HG03060 (cell line): Measurements from ENCODE around the gene ATP5MG.
A peak's percentile ranks its signal among the peaks of the same experiment; 100 is the strongest.
"Not testable (repeated sequence)": the region's sequence is repeated elsewhere in the genome, so short reads cannot be mapped to it uniquely, and the experiment has no call there.

Source experiments
- ATAC-seq: cut with Tn5 transposase; IDR thresholded peaks from one replicate; pipeline ENCODE4 v1.9.1; 2021; ENCODE audit warnings: low read depth, moderate number of reproducible peaks; ENCODE audit not compliant: unreplicated experiment

The ATP5MG gene

DNA sequence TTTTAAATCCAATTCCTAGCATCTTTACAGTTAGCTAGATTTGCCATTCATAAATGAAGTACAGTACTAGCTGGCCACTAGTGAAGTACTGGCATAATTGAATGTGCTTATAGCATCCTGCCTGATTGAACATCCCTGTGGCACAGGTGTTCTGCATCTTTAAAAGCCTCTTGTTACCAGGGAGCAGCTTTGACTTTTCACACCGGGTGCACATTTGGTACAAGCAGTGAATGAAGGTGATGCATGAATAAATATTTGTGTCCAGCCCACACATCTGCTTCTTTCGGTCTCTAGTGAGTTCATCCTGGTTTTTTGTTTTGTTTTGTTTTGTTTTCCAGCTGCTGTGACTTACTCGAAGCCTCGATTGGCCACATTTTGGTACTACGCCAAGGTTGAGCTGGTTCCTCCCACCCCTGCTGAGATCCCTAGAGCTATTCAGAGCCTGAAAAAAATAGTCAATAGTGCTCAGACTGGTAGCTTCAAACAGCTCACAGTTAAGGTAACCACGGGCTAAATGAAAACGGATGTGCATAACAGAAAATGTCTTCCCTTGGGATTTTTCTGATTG, 5.3 kb downstream of the ATP5MG start:
- ATAC-seq, result no peak

DNA sequence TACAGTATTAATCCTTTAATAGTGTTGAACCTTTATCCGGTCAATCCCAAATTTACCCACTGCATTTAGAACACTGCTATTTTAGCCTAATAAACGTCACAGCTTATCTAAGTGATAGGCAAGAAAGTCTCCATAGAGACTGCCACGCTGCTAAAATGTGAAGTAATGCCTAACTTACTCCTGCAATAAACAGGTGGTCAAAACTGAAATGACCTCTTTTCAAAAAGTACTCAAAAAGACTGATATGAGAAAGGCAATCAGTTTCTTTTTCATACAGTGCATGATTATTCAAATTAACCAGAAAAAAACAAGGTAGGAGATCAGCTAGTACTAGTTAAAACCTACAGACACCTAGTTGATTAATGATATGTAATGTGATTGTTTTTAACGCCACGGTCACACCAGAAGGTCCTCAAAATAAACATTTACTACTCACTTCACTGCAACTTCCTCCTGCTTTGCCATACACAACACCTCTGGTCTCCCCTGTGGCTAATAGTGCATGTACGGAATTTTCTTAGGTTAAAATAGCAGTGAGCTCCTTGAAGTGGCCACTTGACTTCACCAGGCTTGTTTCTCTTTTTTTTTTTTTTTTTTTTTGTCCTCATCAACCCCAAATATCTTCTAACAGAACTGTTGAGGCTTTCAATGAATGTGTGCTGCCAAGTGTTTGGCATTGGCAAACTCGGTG, 8.8 kb downstream of the ATP5MG start:
- no peak for ATAC-seq

DNA sequence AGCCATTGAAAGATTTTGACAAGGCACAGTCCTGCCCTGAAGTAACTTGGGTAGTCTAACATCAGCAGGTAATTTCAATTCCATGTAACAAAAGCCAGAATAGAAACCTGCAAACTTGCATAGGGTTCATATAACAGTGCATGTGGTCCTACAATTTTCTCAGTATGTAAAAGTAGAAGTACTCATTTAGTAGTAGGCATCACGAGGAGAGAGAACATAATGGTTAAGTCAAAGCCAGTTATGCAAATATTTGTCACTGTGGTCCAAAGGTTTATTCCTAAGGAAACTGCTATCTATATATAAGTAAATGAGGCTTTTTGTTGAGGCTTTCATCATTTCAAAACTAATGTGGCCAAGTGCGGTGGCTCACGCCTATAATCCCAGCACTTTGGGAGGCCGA, 10.1 kb downstream of the ATP5MG start:
- no peak for ATAC-seq

DNA sequence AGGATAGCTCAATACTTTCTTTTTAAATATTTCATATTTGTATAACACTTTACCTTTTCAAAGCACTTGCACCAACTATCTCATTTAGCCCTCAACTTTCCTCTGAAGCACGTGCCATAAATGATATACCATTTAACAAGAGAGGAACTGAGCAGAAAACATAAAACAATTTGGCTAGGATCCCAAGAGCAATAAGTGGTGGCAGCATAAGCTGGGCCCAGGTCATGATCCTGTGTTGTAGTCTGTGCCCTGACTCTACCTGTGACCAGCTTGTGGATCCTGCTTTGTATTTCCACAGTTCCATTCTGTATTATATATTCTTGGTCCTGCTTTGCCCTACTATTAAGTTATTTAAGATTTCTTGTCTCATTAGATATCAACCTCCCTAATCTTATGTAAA, 11.5 kb downstream of the ATP5MG start:
- ATAC-seq, result no peak

DNA sequence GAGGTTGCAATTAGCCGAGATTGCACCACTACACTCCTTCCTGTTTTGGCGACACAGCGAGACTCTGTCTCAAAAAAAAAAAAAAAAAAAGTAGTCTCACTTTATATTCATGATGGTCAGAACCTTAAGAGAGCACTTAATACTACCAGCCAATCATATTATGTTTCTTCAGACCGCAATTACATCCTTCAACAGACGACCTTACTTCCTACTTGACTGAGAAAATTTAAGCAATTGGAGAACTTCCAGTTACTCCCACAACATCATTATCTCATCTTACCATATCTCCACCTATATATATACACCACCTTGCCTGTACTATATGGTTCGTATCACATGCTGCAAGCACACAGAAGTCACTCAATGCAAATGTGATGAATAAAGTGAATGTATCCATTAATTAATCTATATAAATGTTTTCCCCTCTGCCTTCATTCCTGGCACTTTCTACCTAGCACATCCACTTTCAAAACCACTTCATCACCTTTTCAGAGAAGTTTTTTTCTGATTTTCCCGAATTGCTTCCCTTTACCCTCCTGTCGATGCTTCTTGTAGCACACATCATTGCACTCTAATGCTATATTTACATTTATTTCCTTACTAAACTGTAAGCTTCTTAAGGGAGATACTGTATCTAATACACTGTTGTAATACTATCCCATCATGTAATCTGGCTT, 13.8 kb downstream of the ATP5MG start:
- ATAC-seq, result no peak

DNA sequence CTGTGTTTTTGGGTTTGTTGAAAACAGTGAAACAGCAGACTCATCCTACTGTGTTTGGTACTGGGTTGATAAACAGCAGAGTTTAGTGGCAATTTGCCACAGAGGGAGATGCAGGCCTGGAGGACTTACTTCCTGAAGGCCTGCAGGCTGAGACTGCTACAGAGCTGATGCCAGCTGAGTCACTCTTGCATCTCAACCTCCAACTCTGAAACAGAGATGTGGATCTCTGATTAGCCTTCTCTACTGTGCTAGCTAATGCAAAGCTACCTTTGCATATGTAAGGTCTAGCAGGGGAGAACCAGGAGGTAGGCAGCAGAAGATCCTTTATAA, 14.3 kb downstream of the ATP5MG start:
- no peak for ATAC-seq

DNA sequence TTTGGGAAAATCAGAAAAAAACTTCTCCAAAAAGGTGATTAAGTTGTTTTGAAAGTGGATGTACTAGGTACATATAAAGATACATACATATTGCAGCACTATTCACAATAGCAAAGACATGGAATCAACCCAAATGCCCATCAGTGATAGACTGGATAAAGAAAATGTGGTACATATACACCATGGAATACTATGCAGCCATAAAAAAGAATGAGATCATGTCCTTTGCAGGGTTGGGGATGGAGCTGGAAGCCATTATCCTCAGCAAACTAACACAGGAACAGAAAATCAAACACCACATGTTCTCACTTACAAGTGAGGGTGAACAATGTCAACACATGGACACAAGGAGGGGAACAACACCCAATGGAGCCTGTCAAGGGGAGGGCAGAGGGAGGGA, 15.5 kb downstream of the ATP5MG start:
- ATAC-seq, result not testable (repeated sequence)

DNA sequence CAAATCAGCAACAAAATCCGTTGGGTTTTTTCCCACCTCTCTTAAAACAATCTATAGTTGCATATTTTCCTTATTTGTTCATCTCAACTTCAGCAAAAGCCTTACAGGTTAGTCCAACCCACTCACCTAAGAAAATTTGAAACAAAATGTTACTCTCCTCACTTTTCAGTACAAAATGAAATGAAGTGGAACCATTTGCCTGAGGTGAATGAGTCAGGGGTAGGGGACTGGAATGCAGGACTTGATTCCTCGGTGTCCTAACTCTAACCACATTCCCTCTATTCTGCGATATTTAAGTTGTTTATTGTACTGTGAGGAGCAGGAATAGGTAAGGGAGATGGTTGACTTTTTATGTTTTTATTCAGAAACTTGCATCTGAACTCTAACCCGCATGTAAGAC, 16.4 kb downstream of the ATP5MG start:
- ATAC-seq, result no peak

DNA sequence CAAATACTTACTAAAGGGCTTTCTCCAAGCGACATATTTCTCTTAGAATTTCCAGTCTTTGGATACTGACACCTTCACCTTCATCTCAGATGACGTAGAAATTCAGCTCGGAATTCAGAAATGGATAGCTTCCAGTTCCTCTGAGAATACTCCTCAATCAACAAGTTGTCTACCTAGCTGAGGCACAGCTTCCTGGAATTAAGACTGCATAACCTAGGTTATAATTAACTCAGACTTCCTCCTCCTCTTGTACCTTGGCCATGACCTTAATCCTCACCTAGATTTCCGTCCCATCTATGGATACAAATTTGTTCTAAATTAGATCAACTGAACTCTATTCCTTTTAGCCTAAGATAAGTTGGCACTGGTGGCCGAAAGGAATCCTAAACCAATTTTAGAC, 17.4 kb downstream of the ATP5MG start:
- no peak for ATAC-seq

DNA sequence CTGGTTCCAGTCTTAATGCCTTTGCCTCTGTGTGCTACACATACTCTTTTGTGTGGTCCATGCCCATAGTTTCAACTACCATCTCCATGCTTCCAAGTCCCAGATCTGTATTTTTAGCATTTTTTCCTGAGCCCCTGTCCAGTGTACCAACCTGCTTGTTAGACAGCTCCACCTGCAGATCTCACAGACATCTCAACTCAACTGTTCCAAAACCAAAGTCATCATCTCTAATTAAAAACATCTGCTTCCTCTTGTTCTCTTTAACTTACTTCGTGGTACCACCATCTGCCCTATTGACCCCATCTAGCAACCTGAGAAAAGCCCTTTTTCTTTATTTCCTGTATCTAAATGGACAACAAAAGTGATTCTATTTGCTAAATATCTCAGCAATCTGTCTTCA, 26.3 kb downstream of the ATP5MG start:
- ATAC-seq, result no peak

DNA sequence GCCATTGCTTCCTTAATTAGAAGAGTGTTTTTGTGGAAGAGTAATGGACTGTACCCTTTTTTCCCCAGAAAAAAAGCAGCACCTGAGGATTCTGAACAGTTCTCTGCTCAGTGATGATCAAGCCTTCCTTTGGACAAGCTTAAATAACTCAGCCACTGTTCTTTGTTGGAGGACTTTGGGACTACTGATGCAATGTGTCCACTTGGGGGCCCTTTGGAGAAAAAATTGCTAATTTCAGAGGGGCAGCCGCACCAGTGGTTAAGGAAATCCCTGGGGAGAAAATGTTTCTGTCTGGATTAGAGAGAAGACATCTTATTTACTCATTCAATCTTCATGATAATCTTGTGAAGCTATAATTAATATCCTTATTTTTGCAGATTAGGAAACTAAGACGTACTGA, 29.6 kb downstream of the ATP5MG start:
- ATAC-seq, result no peak

DNA sequence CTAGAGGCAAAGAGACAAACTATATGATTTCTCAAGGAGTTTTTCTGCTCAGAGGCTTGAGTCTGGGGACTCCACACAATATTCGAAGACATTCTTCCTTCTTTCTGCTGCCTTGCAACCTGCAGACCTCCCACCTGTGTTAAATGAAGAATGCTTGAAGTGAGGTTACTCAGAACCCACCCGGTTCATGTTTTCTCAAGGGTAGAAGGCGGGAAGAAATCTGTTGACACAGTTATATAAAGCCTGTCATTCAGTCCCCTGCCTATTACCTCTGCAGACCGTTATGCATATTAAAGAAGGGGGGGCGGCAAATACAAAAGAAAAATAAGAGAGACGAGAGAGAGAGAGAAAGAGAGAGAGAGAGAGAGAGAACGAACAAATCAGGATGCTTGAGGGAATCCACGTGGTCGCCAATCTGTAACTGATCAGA, 32.7 kb downstream of the ATP5MG start:
- no peak for ATAC-seq

DNA sequence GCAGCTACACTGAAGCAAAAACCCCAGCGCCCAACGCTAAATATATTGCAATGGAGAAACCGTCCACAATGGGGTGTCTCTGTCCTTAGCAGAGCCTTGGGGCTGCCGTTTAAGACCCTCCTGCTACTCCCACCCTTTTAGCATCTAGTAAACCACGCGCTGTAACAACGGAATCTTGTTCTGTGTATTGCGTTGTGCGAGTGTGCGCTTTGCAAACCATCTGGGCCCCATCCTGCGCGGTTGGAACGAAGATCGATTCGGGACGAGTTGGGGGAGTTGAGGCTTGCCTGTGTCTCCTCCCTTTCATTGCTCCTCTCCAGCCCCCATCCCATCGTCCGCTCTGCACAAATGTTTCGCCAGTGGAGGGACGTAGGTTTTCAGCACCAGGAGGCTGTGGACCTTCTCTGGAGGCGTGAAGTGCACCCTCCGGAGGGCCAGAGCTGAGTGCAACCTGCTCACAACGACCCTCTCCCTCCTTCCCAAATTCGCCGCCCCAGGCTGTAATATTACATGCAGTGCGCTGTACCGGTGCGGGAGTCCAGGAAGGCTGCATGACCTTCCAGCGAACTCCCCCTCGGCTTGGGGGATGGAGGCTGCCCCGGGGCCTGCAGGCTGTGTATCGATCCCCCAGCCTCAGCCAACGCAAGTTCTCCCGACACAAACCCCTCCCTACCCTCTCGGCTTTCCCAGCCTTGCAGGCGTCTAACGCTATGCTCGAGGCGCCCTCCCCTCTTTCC, 33.3 kb downstream of the ATP5MG start:
- no peak for ATAC-seq

DNA sequence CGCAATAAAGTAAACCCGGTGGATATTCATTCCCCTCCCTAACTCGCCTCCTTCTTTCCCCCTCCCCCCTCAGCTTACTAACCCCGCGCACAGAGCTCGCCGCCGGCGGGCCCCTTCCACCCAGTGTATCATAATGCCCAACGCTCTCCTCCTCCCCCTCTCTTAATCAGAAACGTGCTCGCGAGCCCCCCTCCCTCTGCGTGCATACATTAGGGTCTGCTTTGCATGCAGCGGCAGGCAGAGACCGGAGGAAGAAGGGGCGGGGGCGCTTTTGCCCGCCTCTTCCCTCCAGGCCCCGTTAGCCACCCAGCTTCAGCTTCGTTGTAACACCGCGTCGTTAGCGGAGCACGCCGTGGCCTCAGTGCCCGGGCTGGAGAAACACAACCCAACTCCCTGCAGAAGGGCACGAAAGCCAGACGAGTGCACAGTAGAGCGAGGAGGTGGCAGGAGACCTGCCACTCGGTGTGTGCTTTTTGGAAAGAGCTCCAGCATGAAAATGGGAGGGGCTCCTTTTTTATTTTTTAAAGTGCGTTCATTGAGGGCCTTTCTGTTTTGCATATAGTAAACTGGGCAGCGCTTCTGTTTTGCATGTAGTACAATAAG, 34.0 kb downstream of the ATP5MG start:
- ATAC-seq, result peak; percentile 6

DNA sequence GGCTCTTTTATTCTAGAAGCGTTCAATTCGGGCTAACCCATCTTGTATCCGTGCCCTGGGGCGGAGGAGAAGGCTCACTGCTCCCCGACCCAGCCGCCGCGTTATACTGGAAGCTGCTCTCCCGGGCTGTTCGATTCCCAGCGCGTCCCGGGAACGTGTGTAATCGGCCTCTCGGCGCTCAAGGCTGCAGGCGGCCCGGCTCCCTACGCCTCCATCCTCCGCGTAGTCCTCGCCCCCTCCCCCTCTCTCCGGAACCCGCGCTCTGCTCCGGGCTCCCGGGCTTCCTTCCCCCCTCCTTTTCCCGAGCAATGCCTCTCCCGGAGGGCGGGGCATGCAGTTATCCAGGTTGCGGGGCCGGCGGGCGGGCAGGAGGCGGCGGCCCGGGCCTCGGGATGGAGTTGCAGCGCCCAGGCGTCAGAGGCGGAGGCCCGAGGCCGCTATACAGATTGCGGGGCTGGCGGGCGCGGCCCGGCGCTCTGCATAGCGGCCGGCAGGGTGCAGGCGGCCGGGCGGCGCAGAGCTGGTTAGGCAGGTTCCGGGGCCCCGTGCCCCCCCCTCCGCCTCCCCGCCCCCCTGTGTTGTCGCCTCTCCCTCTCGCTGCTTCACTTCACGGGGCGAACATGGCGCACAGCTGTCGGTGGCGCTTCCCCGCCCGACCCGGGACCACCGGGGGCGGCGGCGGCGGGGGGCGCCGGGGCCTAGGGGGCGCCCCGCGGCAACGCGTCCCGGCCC, 34.7 kb downstream of the ATP5MG start, which contains the start of gene KMT2A:
Gene KMT2A (plus strand): TSS at position 600 of the 732 bp plus-strand sequence. CDS start 21 bp downstream, at position 621.
- ATAC-seq, result peak; percentile 34

DNA sequence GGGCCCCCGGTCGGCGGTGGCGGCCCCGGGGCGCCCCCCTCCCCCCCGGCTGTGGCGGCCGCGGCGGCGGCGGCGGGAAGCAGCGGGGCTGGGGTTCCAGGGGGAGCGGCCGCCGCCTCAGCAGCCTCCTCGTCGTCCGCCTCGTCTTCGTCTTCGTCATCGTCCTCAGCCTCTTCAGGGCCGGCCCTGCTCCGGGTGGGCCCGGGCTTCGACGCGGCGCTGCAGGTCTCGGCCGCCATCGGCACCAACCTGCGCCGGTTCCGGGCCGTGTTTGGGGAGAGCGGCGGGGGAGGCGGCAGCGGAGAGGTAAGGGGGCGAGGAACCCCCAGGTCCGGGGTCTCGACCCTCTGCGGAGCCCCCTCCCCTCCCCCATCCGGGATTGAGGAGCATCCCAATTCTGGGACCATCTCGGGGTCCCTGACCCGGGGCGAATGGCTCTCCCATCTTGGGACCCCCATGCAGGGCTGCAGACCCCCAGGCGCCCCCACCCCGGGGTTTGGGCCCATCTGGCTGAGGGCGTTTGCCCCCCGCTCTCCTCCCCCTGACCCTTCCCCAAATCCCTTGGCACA, 35.3 kb downstream of the ATP5MG start:
- ATAC-seq, result no peak

DNA sequence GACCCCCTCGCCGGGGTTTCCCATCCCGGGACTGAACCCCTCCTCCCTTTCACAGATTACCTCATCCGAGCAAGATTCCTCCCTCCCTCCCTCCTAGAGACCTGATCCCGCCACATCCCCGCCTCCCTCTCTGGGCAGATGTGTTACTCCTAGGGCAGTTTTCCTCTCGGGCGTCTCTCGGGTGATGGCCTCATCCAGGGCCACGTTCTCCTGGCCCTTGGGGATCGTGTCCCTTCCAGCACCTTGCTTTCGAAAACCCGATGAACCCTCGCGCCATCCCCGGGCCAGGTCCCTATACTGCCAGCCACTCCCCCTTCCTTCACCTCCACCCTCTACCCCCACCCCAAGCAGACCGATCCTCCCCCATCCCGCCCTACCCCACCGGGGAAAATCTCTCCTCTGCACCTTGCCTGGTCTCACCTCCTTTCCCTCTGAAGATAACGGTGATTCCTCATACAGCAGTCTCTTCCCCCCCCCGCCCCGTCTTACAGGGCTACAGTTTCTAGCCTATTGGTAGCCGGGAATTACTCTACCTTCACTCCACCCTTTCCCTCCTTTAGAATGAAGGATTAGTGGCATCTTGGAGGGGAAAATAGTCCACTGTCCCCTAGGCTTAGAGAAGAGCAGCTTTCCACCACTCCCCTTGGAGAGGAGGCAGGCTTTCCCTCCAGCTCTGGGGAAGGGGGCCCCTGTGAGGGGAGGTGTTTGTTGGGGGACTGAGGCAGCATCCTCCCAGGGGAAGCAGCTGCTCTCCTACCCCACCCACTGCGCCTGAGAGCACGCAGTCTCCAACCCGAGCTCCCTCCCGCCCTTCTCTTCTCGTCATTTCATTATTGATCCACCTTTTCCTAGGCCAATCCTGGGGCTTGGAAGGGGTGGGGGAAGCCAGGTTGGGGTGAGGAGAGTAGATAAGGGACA, 36.1 kb downstream of the ATP5MG start:
- no peak for ATAC-seq

DNA sequence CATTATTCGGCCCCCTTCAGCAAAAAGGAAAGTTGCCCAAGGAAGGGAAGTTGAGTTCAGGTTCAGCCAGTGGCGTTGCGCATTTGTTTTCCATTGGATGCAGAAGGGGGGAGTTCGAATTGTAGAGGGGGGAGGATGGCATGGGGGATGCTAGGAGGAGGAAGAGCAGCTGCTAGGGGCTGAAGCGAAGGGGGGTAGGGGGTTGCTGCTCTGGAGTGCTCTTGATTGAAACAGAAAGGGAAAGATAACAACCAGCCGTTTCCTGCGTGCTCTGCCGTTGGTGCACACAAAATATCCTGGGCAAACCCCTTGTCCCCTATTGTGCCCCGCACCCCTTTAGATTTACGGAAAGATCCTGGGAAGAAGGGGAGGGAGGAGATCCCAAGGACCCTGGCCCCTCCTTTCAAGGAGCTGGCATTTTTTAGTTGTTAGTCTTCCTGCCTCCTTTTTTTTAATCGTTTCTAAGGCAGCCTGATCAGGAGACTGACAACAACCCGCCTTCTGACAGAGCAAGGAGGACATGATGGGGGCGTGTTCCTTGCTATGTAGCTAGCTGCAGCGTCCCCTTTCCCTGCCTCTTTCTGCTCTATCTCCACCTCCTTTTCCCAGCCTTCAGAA, 37.0 kb downstream of the ATP5MG start:
- no peak for ATAC-seq
